GM18873 (cell line): ENCODE measurements around the gene SPACA7.

ENCODE experiments used
- ATAC-seq: cut with Tn5 transposase; IDR thresholded peaks from one replicate; pipeline ENCODE4 v1.9.1; 2021; ENCODE audit warnings: mild to moderate bottlenecking, moderate library complexity, moderate number of reproducible peaks; ENCODE audit not compliant: unreplicated experiment, low FRiP score

Gene SPACA7

GRCh38 chr13:112462408-112462807 is 86.3 kb downstream of the SPACA7 start:
- ATAC-seq = no peak

GRCh38 chr13:112464720-112465119 is 88.6 kb downstream of the SPACA7 start:
- no peak for ATAC-seq

GRCh38 chr13:112465251-112466131 is 89.3 kb downstream of the SPACA7 start:
- no peak for ATAC-seq

- ATAC-seq = no peak
Measured at GRCh38 chr13:112466132-112467058, 90.2 kb downstream of the SPACA7 start.

GRCh38 chr13:112467236-112467635 is 91.1 kb downstream of the SPACA7 start:
- ATAC-seq = no peak

GRCh38 chr13:112468069-112468468 is 91.9 kb downstream of the SPACA7 start:
- ATAC-seq = no peak

GRCh38 chr13:112469071-112469745 is 93.1 kb downstream of the SPACA7 start:
- no peak for ATAC-seq

- ATAC-seq = no peak
Measured at GRCh38 chr13:112473818-112474217, 97.7 kb downstream of the SPACA7 start.

GRCh38 chr13:112474869-112475268 is 98.7 kb downstream of the SPACA7 start:
- no peak for ATAC-seq

GRCh38 chr13:112475889-112476288 is 99.7 kb downstream of the SPACA7 start:
- ATAC-seq = no peak

- no peak for ATAC-seq
Measured at GRCh38 chr13:112477070-112477619, 101.0 kb downstream of the SPACA7 start.

GRCh38 chr13:112479389-112479788 is 103.2 kb downstream of the SPACA7 start:
- ATAC-seq = no peak

- ATAC-seq = no peak
Measured at GRCh38 chr13:112481458-112481857, 105.3 kb downstream of the SPACA7 start.

- ATAC-seq = no peak
Measured at GRCh38 chr13:112483299-112483698, 107.1 kb downstream of the SPACA7 start.
